Inferior parietal cortex (tissue), 1 donor: ENCODE data around the gene NMNAT2.
"Not testable (repeated sequence)": the region's sequence is repeated elsewhere in the genome, so short reads cannot be mapped to it uniquely, and the experiment has no call there.

Experiments
- DNase-seq: peaks from one replicate; pipeline ENCODE4 v3.0.0-alpha.2; 2016; ENCODE audit errors: extremely low spot score

Gene NMNAT2

DNA sequence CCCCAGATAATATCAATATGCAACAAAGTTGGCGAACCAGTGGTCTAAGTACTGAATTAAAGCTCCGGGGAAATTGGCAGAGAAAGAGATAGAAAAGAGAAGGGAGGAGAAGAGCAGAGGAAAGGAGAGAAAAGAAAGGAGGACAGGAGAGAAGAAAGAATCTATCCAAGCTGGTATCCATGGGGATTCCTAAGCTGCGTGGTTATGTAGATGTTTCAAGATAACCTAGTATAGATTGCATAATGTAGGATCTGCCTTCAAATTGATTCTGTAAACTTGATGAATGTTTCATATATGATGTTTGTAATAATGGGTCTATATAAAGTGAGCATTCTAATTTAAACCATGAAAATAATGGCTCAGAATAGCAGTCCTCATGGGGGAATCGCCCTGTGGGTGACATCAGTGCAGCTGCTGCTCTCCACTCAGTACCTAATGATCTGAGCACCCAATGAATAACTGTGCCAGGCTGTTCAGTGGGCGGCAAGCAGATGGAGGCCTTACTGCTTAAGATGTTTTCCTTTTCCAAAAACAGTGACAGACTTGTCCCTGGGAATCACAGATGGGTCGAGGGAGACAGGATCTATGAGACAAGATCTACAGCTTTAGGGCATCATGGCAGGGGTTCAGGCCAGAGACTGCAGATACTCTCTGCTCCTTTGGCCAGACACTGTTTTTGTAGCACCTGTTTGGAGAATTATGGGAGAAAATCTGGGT, 154.1 kb downstream of the NMNAT2 start:
- no peak for DNase-seq

DNA sequence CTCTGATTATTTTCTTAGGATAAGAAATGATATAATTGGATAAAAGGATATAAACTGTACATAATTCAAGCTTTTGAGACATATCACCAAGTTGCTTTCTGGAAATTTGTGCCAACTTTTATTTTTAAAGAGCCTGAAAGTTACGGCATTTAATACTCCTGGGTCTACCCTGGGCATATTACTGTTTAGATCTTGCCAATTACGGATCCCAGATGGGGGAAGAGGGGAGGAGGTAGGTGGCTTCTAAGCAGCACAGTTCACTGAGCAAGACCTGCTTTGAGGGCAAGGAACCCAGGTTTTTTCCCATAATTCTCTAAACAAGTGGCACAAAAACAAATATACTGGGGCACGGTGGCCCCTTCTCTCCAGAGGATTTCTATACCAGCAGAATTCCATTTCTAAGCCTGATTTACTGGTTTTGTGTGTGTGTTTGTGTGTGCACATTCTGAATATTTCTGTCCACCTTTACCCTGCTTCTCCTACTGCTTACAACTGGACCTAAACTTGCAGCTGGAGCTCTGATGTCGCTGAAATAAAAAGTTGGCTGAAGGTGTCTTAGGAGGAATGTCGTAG, 155.5 kb downstream of the NMNAT2 start:
- no peak for DNase-seq

DNA sequence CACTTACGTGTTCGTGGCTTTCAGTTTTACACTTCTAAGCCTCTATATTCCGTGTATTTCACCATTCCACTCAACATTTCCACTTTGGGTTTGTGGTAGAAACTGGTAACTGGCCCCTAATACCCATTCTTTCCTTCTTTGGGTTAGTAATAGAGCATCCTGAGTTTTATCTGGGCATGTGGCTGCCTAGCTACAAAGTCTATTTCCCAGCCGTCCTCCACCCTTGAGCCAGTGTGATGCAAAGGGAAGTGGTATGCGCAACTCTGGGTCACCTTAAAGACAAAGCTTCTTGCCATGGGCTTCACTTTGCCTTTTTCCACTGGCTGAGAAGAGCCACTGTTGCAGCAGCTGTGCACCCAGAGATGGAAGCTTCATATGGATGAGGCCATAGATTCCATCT, 158.3 kb downstream of the NMNAT2 start:
- DNase-seq, result no peak

DNA sequence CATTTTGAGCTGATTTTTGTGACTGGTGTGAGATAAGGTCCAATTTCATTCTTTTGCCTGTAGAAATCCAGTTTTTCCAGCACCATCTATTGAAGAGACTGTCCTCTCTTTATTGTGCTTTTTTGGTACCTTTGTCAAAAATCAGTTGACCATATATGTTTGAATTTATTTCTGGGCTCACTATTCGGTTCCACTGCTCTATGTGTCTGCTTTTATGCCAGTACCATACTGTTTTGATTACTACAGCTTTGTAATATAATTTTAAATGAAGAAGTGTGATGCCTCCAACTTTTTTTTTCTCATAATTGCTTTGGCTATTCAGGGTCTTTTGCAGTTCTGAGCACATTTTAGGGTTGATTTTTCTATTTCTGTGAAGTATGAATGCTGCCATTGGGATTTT, 163.1 kb downstream of the NMNAT2 start:
- no peak for DNase-seq

DNA sequence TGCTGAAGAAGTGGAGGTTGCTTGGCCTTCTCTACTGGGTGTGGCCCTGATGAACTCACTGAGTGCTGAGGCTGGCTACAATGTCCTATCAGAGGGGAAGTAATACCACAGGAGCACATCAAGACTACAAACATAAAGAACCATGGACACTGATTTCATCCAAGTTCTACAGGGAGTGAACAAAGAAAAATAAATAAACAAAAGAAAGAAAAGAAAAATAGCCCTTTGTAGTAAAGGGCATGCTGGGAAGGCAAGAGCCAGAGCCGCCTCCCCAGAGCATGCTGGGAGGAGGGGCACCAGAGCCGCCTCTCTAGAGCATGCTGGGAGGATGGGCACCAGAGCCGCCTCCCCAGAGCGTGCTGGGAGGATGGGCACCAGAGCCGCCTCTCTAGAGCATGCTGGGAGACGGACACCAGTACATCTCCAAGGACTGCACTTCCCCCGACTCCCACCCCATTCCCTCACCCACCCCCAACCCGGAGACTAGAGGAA, 166.2 kb downstream of the NMNAT2 start:
- DNase-seq, result no peak

DNA sequence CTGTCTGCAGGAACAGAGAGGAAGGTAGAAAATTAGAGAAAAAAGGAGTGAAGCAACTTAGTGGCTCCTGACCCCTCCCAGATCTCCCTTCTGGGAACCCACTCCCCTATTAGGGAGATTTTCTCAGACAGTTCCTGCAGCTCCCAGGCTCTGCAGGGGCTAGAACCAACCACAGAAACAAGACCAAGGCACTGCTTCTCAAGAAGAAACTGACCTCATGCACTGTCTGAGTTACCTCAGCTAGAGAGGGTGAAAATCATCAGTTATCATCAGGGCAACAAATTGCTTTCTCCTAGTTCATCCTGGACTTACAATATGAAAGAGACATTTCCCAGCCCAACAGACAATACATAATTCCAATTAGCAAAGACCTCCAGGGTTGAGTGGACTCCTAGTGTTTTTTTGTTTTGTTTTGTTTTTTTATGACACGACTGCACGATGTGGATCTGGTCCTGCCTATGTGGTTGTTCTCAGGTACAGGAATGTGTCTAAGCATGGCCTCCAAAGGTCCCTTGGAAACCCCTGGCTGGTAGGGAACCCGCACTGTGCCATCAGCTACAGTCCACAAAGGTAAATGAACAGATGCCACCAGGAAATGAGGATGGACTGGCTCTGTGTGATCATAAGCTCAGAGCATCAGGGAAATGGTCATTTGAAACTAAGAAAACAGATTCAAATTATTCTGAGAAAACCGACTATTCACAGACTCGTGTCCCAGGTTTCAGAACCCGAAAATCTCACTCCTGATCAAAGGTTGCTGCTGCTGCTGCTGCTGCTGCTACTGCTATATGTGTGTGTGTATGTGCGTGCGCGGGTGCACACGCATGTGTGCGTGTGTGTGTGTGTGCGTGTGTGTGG, 166.8 kb downstream of the NMNAT2 start:
- DNase-seq, result no peak

DNA sequence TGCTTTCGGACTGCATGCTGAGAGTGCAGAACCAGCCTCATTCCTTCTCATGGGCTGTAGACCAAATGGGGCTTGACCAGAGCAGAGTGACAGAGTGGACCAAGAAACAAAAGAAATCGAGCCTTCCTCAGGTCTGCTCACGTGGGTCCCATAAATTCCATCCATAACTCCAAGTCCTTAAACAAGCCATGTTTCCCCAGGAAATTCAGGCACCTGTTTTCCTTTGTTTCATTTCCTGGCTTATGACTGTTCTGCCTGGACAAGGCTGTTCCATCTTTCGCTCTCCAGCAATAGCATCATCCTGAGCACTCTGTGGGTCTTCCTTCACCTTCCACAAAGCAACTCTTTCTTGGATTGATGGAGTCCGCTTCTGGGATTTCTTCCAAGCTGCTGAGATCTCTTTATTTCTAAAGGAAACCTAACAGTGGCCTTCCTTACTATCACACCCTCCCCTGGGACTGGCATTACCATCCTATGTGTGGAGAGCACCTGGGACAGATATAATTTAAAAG, 168.2 kb downstream of the NMNAT2 start:
- no peak for DNase-seq

DNA sequence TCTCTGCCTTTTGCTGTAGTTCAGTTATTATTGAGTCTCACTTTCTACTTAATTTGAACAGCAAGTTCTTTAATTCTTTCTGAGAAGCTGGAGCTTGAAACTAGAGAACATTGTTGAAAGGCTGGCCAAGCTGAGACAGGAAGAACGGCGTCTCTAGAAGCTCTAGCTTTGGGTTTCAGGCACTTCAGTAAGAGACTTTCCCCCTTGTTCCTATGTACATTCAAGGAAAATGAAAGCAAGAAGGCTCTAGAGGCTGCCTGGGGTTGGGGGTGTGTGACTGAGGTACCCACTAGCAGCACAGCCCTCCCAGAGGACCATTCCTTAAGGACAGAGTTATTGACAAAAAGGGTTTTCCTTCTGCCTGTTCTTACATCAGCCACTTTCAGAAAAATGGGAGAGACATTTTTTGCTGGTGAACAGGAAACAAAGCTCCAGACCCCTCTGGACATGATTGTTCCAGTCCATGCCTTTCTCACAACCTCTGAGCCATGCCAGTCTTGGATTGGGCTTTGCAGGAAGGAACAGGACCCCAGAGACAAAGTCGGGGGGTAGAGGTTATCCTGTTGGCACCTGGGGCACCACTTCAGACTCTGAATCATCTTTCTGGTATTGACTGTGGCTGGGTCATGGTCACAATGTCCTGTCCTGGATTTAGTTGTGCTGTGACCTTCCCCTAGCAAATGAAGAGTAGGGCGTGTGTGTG, 169.0 kb downstream of the NMNAT2 start:
- DNase-seq, result no peak

DNA sequence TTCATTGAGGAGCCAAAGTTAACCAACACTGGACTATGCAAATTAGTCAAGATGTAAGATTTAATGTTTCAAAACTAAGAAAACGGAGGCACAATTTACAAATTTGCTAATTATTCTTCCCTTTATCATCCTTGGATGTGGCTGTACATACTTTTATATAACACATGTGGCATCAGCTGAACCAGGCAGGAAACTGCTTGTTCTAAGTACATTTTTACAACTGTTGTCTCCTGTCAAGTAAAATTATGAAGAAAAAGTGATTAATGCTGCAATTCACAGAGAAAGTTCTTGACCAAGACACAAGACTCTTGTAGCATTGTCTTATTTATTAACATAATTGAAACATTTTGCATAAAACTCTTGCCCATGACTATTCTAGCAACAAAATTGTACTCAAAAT, 170.2 kb downstream of the NMNAT2 start:
- no peak for DNase-seq

DNA sequence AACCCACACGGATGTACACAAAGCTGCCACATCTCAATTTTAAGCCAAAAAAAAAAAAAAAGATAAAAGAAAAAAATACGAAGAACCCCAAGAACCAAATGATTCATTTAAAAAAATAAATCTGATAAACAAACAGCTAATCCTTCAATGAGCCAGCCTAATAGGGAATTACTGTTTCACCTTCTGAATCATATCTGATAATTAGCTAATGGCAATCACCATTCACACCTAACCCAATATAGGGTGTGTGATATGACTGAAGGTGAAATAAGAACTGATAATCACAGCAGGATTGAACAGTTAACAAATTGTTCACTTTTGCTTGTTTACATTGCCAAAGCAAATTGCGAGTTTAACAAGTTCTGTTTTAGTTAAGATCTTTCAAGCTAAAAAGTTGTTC, 170.7 kb downstream of the NMNAT2 start:
- no peak for DNase-seq

DNA sequence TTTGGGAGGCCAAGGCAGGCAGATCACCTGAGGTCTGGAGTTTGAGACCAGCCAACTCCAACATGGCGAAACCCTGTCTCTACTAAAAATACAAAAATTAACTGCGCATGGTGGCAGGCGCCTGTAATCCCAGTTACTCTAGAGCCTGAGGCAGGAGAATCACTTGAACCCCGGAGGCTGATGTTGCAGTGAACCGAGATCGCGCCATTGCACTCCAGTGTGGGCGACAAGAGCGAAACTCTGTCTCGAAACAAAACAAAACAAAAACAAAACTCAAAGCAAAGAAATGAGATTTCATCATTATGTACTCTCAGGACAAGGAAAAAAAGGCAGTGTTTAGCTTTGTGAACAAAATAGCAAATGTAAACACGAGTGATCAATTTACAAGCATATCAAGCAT, 171.1 kb downstream of the NMNAT2 start:
- DNase-seq, result no peak

DNA sequence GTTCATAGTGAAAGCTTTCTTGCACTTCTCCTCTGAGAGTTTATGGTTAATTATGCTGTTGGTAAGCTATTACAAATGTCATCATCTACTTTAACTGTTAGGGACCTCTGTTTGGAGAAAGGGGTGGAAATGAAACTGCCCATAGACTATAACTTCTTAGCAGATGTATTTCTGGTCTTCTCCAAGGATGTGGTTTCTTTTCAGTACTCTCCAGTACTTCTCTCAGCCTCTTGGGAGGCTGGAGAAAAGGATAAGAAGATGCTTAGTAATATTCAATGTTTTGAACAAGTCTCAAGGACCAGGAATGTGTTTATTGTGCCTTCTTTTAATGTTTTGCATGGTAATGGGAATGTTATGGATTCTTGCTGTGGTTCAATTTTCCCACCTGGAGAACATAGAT, 171.7 kb downstream of the NMNAT2 start:
- DNase-seq, result no peak

DNA sequence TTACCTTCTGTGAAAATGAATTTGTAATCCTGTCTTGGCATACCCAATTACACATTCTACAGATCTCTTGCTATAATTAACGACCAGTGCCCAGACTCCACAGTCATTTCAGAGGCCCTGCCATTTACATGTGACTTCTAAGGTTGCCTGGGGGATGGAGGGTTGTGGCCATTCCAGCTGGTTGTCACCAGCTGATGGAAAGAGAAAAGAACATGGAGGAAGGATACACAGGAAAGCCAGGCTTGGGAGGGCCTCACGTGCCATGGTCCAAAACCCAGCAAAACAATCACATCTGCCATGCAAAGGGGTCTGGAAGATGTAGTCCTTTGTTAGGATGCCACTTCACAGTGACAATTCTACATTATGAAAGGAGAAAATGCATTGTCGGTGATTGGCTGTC, 172.8 kb downstream of the NMNAT2 start:
- DNase-seq, result no peak

DNA sequence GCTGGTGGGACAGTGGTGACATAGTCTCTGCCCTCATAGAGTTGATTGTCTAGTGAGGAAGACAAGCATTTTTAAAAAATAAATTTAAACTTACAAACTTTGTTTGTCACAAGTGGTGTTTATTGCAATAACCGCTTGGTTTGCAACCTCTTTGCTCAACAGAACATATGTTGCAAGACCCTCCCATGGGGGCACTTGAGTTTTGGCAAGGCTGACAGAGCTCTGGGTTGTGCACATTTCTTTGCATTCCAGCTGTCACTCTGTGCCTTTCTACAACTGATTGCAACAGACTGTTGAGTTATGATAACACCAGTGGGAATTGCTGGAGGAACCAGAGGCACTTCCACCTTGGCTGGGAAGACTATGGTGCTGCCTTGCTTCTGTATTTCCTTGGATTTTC, 173.7 kb downstream of the NMNAT2 start:
- no peak for DNase-seq

DNA sequence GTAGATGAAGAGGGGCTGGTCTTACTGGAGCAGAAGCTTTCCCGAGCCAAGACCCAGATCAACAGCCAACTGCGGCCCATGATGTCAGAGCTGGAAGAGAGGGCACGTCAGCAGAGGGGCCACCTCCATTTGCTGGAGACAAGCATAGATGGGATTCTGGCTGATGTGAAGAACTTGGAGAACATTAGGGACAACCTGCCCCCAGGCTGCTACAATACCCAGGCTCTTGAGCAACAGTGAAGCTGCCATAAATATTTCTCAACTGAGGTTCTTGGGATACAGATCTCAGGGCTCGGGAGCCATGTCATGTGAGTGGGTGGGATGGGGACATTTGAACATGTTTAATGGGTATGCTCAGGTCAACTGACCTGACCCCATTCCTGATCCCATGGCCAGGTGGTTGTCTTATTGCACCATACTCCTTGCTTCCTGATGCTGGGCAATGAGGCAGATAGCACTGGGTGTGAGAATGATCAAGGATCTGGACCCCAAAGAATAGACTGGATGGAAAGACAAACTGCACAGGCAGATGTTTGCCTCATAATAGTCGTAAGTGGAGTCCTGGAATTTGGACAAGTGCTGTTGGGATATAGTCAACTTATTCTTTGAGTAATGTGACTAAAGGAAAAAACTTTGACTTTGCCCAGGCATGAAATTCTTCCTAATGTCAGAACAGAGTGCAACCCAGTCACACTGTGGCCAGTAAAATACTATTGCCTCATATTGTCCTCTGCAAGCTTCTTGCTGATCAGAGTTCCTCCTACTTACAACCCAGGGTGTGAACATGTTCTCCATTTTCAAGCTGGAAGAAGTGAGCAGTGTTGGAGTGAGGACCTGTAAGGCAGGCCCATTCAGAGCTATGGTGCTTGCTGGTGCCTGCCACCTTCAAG, 174.8 kb downstream of the NMNAT2 start:
- DNase-seq, result no peak

DNA sequence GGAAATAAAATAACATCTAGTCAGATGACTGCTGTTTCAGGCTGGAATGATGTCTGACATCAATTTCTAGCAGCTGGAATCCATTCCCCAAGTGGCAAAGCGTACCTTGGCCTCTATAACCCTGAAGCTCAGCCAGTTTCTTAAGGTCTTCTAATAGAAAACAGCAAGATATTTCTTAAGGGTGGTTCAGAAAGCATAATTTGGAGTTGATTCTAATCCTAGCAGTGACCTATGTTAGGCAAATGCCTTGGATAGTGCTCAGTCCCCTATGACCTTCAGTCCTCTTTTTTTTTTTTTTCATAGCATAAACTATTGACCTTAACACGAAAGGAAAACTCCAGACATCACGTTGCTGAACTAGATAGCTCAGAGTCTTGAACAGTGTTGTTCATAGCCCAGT, 175.6 kb downstream of the NMNAT2 start:
- no peak for DNase-seq

DNA sequence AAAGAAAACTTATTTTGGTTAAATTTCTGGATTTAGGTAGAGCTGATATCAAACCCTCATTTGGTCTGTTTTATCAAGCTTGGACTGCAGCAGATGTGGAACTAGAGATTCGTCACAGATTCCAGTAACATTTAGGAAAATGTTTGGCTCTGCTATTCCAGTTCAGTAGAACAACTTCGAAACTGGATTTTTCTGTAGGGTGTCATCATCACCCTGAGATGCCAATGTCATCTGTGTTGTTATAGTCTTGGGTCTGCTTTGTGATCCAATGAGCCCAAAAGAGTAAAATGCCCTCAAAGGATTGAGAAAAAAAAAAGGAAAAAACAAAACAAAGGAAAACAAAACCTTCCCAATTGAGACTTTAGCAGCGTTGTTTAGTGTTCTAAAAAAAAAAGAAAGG, 176.7 kb downstream of the NMNAT2 start:
- no peak for DNase-seq

DNA sequence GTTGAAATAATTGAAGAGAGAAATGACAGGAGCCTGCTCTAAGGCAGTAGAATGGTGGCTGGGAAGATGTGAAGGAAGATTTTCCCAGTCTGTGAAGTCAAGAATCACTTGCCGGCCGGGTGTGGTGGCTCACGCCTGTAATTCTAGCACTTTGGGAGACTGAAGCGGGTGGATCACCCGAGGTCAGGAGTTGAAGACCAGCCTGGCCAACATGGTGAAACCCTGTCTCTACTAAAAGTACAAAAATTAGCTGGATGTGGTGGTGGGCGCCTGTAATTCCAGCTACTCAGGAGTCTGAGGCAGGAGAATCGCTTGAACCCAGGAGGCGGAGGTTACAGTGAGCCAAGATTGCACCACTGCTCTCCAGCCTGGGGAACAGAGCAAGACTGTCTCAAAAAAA, 177.3 kb downstream of the NMNAT2 start:
- not testable (repeated sequence) for DNase-seq

DNA sequence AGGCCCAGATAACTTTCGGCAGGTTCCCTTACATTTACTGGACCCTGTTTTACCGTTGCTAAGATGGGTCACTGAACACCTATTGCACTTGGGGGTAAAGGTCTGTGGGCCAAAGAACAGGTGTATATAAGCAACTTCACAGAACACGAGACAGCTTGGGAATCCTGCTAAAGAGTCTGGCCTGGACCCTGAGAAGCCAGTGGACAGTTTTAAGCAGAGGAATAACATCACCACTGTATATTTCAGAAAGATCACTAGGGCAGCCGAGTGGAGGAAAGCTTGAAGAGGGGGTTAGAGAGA, 177.7 kb downstream of the NMNAT2 start:
- DNase-seq, result no peak

DNA sequence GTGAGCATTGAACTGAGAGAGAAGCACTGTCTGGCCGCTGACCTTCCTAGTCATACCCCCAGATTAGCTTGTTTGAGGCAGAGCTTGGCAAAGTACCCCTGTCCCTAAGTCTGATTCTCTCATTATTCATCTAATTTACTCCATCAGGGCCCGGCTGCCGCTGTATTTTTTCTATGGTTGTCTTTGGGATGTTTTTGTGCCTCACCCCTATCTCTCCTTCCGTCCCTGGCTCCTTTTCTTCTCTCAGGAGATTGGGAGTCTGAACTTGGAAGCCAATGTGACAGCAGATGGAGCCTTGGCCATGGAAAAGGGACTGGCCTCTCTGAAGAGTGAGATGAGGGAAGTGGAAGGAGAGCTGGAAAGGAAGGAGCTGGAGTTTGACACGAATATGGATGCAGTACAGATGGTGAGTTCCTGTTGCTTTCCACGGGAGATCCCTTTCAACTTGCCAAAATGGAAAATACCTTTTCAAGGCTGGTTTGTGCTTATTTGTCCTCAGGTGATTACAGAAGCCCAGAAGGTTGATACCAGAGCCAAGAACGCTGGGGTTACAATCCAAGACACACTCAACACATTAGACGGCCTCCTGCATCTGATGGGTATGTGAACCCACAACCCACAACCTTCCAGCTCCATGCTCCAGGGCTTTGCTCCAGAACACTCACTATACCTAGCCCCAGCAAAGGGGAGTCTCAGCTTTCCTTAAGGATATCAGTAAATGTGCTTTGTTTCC, 178.2 kb downstream of the NMNAT2 start:
- no peak for DNase-seq
